ENCODE data around the gene LEPROT.

GRCh38 chr1:65459397-65459768 lies 38.9 kb downstream of the LEPROT start:
- no peak for TF ChIP-seq YY1 (tag by site-specific recombination; IDR thresholded peaks at IDR 0.05)
- TF ChIP-seq CTCF (tag by site-specific recombination; IDR thresholded peaks at IDR 0.05) = no peak
- no peak for TF ChIP-seq ZNF362 (tag by site-specific recombination; IDR thresholded peaks at IDR 0.05)
- TF ChIP-seq SP2 (tag by site-specific recombination; IDR thresholded peaks at IDR 0.05) = no peak
- TF ChIP-seq PBX3 (CRISPR knock-in tag; IDR thresholded peaks at IDR 0.05) = no peak
- no peak for TF ChIP-seq ZBTB7A (tag by site-specific recombination; IDR thresholded peaks at IDR 0.05; ENCODE audit: low read depth)
- TF ChIP-seq ZNF704 (tag by site-specific recombination; IDR thresholded peaks at IDR 0.05) = no peak

Measured in HEK293 (cell line).